HG03066 (cell line): ENCODE data around the gene ZDHHC17.

ENCODE experiments used
- ATAC-seq: cut with Tn5 transposase; IDR thresholded peaks from one replicate; pipeline ENCODE4 v1.9.1; 2021; ENCODE audit warnings: low read depth; ENCODE audit not compliant: unreplicated experiment

Gene ZDHHC17

GRCh38 chr12:76811976-76812375 lies 48.1 kb downstream of the ZDHHC17 start:
- ATAC-seq: no peak

DNA sequence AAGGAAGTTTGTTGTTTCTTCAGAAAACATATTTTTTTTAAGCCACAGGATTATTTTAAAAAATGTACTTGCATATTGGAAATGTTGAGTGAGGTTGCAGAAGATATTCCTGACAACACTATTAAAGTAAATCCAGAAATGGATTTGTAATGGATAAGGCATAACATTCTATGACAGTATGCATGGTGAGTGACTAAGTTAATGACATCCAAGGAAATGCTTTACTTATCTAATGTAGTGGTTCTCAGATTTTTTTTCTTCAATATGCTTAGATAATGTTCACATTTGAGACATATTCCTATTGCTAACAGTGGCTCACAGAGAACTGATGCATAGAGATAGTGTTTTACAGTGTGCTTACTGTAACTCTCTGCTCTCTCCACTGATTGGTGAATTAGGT lies 49.4 kb downstream of the ZDHHC17 start:
- ATAC-seq: no peak

DNA sequence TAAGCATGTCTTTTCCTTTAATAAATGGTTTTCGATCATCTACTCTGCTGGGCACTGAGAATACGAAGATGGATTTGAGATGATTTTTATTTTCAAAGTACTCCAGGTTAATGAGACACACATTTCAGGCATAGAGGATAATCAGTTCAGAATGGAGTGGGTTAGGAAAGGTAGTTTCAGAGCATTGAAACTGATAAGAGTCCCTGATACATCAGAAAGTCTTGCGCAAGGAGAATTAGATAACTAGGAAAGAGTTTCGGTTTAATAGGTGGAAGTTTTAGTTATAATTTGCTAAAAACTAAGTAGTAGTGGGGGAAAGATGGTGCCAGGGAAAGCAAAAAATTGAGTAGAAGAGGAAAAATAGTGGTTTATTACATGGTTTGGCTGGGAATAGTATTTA lies 50.1 kb downstream of the ZDHHC17 start:
- ATAC-seq: no peak

DNA sequence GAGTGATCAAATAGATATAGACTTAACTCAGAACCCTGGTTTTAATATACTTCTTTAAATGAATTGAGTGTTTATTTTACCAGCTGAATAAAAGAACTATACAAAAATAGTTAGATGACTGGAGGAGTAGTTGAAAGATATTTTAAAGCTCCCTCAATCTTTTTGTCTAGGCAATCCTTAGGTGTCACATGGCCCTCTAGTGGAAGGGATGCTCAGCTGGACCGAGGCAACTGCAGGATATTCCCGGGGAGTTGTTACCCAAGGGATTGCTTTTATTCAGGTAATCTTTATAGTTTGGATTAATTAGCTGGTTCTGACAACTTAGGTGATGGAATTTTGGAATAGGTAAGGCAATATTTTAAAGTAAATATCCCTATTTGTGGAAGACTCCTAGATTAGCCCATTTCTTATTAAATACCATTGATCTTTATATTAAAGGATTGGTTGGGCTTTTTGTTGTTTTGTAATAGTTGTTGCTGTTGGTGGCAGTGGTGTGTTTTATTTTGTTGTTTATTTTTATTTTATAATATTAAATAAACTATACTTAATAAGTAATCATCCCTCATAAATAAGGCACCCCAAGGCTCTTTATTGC lies 57.1 kb downstream of the ZDHHC17 start:
- no peak for ATAC-seq

DNA sequence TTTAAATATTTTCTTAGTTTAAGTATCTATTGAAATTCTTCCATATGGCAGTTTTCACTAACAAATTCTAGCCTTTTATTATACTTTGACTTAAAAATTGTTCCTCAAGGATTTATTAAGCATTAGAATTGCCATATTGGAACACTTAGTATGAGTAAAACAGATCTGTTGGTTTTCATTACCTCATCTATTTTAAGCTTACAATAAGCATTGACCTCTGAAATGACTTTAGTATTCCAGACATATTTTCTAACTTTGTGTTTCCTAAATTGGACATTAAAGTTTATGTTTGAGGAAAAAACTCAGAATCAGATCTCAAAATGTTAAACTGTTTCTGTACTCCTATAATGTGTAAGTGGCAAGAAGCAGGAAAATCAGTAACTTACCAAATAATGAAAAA lies 66.5 kb downstream of the ZDHHC17 start:
- no peak for ATAC-seq

DNA sequence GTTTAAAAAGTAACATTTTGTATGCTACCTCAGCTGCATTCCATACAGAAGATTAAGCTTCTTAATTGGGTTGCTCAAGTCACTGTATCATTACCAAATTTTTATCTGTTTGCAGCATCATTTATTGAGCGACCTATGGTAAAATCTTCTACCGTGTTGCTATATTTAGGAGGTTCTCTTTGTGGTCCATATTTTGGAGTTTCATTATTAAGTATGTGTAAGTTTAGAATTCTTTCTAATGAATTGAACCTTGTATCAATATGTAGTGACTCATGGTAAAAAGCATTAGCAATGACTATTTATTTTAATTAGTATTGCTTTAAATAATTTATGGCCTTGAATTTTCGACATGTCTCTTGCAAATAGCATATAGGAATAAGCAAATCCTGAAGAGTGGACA lies 72.7 kb downstream of the ZDHHC17 start:
- ATAC-seq: no peak

GRCh38 chr12:76847260-76847659 lies 83.3 kb downstream of the ZDHHC17 start:
- no peak for ATAC-seq

DNA sequence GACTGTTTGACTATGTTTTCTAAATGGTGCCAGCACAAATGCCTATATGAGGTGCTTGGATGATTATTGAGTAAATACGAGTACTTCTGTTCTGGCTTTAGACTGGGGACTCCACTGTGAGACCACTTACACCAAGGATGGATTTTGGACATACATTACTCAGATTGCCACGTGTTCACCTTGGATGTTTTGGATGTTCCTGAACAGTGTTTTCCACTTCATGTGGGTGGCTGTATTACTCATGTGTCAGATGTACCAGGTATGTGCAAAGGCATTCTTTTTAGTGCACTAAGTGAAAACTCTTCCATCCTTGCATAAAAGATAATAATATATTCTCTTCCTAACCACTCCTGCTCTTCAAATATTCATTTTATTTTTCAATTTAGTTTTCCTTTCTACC lies 84.2 kb downstream of the ZDHHC17 start:
- ATAC-seq: no peak

DNA sequence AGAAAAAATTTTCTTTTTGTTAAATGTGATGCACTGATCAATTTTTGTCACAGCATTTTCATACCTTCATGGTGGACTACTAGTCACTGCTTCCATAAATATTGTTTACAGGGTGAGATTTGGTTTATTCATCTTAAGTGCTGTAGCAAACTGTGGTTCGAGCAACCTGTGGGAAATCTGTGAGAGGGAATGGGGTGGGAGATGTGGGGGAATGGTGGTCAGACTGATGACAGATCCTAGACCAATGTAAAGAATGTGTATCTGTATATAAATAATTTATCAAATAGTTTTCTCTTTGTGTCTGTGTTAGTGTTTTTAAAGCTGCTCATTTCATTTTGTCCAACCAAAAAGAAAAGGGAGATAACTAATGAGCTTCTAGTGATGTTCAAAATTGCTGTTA lies 88.2 kb downstream of the ZDHHC17 start:
- no peak for ATAC-seq

- no peak for ATAC-seq
Measured at GRCh38 chr12:76855271-76855670, 91.4 kb downstream of the ZDHHC17 start.

DNA sequence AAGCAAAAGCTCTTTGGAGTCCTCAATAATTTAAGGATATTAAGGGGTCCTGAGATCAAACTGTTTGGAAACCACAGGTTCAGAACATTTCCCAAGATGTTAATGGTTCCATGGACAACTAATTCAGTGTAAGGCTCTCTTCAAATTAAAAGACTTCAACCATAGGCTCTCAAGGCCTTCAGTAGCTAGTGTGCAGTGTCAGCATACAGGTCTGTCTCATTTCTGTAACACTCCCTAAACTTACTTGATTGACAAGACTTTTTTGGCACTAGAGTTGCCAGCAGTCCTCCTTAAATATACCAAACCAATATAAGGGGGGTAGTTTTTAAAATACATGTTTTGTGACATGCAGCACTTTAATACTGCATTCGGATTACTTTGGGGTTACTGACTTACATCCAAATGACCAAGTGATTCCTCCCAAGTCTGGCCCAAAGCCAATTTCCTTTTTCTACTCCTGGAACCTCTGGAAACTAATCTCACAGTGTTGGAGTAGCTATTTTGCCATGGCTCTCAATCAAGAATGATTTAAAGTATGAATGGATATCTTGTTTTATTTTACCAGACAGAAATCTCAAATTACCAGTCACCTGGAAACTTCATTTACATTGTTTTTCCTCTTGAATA lies 92.2 kb downstream of the ZDHHC17 start:
- no peak for ATAC-seq

DNA sequence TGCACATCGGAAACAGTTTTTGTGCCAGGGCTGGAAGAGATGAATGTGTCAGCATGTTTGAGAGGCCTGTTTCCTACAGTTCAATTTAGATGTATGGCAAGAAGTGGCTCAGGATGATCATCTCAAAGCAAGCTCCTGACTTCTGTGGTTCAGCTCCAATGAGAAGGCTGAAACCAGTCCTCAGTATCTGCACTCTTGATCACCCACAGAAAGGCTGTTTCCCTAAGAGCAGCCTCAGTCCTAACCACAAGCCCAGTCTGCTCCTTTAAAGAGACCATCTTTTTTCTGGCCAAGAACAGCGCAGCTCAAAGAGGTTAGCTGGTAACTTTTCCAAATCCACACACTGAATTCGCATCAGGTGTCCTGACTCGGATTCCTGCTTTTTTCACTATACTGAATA lies 95.7 kb downstream of the ZDHHC17 start:
- ATAC-seq: no peak

GRCh38 chr12:76860256-76860655 lies 96.3 kb downstream of the ZDHHC17 start:
- ATAC-seq: no peak

- no peak for ATAC-seq
Measured at GRCh38 chr12:76863005-76863670, 99.2 kb downstream of the ZDHHC17 start.

DNA sequence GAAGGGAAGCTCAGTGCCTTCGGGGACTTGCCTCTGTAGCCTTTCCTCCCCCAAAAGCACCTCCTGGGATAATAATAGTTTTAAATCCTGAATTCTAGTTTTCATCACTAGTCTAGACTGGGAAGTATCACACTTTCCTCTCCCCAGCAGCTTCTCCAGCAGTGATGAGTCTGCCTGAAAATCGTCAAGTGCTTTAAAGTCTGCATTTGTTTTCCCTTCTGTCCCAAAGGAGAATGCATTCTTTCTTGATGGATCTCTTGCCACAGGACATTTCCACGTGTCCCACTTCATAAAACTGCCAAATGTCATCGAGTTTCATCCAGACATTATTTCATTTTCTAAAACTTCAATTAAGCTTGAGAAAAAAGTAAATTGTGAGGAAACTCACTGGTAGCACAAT lies 99.9 kb downstream of the ZDHHC17 start:
- ATAC-seq: no peak

DNA sequence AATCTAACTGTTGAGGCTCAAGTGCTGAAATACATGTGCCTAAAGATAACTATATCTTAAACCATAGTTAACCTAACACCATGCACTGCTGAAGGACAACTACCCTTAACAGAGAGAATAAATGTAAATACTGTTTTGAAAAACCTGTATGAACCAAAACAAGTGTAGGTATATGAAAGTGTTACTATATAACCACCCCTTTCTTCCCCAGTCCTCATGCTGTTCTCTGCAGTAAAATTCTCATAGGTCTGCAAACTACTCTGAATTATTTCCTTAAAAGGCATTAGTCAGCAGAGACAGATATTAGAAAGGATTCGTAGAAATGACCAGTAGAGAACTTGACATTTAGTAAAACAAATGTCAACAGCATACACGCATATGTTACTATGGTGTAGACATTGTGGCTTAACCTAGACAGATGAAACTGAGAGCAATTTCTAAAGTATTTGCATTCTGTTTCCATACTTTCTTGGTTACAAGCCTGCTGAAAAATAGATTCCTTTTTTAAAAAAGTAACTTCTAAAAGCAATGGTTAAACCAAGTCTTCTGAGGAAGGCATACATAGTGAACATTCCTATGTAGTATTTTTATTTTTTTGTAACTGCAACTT lies 101.0 kb downstream of the ZDHHC17 start:
- ATAC-seq: peak; percentile 81

DNA sequence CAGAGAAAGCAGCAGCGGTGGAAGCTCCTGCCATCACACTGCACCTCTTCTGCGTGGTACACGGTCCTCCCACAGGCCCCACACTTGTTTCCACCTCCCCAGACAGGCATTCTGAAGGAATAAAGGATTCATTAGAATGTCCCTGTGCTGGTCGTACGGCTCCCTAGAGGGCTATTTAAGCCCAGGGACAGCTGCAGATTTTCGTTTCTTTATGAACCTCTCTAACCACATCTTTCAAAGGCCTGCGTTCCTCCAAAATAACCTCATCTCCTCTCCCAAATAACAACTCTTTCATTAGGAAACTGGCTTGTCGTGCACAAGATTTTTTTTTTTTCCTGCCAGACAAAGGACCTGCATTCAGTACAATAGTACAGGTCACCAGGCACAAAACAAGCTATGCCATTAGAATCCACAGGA lies 102.2 kb downstream of the ZDHHC17 start:
- ATAC-seq: no peak

- ATAC-seq: peak; percentile 40
Measured at GRCh38 chr12:76866726-76867125, 102.8 kb downstream of the ZDHHC17 start.

DNA sequence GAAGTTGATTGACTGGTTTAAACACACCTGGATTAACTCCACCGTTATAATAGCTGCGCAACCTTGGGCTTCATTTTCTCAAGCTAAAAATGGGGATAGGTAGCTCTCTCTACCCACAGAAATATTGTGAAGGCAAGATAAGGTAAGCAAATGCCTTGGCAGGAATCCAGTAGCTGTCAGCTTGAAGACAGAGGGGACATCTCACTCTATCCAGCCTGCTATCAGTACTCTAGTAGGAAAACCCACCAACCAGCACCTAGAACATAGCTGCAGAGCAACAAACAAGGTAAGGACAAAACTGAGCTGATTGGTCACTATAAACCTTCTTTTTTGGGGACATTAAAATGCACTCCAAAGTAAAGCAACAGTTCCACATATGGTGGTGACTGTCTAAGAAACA lies 107.2 kb downstream of the ZDHHC17 start:
- ATAC-seq: no peak

- ATAC-seq: no peak
Measured at GRCh38 chr12:76871742-76872141, 107.8 kb downstream of the ZDHHC17 start.

DNA sequence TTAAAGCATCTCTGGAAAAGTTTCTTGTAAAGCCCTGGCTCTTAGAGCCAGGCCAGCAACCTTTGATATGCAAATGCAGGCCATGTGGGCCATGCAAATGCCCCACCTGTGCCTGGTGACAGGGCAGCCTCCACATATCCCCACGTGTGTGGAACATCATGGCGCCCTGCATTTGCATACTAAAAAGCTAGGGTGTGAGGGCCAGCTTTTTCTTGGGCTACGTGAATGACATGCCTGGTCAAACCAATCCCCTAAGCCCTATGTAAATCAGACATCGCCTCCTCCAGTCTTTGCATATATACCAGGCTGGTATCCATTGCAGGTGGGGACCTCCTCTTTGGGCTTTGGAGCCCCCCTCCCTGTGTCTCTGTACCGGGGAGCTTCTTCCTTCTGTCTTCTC lies 108.5 kb downstream of the ZDHHC17 start:
- ATAC-seq: no peak

DNA sequence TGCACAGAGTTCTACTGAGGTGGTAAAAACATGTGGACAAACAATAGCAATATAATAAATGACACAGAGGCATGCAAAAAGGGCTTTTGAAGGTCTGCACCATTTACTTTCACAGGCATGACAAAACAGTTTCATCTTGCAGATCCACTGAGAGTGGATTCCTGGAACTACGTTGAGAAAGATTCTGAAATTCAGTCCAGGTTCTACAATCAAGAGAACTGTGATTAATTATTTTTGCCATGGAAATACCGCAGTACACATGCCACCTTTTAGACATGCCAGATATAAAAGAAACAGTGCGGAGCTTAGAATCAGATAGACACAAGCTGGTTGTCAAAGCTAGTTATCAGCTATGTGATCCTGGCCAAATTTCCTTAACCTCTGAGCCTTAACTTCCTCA lies 110.1 kb downstream of the ZDHHC17 start:
- ATAC-seq: no peak
